DMS79 treated with DMSO at 0.1 percent for 48 hours (cell line): ENCODE measurements around the gene VWA5A.
A peak's percentile ranks its signal among the peaks of the same experiment; 100 is the strongest.

ENCODE experiments used
- DNase-seq: peaks from one replicate; lab custom pipeline; 2025; lab: John Stamatoyannopoulos, UW

VWA5A gene, protein sequence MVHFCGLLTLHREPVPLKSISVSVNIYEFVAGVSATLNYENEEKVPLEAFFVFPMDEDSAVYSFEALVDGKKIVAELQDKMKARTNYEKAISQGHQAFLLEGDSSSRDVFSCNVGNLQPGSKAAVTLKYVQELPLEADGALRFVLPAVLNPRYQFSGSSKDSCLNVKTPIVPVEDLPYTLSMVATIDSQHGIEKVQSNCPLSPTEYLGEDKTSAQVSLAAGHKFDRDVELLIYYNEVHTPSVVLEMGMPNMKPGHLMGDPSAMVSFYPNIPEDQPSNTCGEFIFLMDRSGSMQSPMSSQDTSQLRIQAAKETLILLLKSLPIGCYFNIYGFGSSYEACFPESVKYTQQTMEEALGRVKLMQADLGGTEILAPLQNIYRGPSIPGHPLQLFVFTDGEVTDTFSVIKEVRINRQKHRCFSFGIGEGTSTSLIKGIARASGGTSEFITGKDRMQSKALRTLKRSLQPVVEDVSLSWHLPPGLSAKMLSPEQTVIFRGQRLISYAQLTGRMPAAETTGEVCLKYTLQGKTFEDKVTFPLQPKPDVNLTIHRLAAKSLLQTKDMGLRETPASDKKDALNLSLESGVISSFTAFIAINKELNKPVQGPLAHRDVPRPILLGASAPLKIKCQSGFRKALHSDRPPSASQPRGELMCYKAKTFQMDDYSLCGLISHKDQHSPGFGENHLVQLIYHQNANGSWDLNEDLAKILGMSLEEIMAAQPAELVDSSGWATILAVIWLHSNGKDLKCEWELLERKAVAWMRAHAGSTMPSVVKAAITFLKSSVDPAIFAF

DNA sequence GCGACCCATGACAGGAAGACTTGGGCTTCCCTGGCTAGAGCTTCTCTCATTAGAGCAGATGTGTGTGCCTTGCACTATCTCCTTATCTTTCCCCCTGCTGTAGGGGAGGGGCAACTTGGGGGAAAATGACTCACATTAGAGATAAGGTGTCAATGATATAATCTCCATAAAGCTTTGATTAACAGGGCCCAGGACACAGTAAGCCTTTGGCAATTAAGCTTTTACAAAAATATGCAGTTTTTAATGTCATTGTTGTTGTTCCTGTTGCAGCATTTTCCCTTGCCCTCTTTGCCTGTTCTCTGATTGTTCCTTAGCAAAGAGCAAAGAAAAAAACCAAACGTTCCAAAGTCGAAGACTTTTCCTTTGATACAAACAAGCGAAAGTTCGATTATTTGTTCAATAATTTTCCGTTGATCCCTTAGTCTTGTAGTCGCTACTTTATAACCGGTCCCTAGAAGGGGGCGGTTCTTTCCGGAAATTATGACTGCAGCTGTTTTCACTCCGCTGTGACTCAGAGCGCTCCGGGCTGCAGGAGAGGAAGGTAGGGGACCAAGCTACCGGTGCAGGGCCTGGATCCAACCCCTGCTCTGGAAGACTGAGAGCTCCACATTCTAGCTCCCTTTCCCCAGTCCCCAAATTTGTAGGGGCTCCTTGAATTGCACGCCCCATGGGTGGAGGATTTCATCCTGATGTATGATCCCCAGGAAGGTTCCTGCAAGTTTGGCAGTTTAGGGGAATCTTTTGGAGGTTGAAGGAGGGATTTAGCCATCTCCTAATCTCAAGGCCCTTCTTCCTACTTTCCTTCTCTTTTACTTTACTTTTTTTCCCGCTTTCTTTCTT is at the start of gene VWA5A:
Gene VWA5A (plus strand): TSS at position 509 of the 840 bp plus-strand sequence. CDS start 2,062 bp downstream, outside the sequence.
- DNase-seq = peak; percentile 6

DNA sequence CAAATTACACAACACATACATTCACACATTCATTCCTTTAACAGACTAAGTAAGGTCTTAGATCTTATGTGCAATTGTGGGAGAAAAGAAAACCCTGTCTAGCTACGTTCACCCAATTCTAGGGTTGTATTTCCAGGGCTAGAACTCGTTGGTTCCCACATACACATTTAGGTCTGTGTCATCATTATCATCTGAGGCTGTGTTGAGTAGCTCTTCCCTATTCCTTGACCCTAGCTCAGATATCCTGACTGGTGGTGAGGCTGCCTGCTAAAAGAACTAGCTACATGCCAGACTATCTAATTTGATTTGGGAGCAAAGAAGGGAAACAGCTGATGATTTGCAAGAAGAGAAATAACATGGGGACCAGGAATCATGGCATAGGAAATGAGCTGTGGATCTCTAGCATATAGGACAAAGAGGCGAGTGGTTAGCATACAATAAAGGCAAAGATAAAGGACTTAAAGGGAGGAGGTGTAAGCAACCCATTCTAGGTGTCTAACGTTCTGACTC is 46.6 kb upstream of the VWA5A start:
- no peak for DNase-seq

DNA sequence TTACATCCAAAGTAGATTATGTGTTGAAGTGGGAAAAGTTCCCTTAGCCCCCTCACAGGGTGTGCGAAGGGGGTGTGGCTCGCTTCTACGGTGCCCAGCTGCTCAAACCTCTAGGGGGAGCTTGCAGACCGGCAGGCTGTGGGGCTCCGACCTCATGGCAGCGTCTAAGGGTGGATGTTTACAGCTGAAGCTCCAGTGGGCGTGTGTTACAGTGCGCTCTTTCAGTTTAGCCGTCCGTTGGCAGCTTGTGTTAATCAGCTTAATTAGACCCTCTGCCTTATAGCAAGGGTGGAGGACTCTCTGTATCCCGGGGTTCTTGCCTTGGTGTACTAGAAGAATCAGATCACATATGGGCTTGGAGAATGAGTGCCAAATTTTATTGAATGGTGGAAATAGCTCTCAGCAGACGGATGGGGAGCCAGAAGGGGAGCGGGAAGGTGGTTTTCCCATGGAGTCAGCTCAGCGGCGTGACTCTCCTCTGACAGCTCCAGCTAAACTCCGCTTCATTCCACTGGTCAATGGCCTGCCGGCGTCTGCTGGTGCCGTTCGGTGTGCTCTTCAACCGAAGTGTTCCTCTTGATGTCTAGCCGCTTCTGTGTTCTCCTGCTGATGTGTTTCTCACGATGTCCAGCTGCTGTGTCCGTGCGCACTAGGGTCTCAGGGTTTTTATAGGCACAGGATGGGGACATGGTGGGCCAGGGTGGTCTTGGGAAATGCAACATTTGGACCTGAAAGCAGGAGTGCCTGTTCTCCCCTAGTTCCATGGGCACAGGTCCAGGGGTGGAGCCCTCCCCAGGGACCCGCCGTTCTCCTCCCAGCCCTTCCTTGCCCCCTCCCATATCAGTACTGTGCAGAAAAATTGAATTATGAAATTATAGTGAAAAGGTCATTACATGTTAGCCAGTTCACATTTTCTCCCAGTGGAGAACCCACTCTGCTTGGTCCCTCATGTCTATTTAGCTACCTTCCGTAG is 45.5 kb upstream of the VWA5A start:
- DNase-seq = no peak

DNA sequence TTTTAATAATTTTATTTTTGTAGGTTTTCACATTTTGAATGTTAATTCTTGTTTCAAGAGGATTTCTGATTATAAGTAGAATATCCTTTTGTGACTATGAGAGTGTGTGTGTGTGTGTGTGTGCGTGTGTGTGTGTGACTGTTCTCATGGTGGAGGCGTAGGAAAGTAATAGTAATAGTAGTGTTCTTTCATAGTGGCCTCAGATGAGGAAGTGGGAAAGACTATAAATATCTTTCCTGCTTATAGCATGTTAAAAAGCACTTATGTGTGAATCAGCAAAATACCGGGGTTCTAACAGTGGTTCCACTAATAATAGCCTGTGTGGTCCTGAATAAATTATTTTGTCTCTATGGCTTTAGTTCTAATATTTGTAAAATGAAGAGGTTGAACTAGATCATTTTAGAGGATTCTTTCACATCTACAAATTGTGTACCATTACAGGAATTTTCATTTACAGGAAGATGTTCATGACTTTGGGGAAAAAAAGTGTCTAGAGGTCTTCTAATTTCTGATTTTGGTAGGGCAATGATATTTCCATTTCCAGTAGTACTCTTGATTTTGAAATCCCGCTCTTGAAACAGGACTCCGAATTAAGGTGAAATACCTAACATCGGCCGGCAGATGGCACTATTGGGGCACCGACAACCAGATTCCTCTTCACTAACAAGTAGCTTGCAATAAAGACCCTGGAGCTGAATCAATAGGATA is 44.2 kb upstream of the VWA5A start:
- peak; percentile 58 for DNase-seq

DNA sequence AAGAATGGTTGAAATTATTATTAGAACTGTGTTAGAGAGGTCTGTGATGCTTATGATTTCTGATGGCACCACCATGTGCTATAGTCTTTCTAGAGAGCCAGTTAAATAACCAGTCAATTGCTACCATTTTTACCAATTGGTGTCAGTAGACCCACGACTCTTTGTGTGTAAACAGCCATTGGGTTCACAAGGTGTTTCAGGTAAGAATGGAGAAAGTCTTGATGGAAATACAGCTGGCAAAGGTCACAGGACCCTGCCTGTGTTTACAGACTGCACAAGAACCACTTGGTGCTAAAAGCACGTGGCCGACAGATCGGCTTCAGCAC is 43.7 kb upstream of the VWA5A start:
- DNase-seq = no peak

GRCh38 chr11:124072147-124072546 is 43.1 kb upstream of the VWA5A start:
- DNase-seq = no peak

DNA sequence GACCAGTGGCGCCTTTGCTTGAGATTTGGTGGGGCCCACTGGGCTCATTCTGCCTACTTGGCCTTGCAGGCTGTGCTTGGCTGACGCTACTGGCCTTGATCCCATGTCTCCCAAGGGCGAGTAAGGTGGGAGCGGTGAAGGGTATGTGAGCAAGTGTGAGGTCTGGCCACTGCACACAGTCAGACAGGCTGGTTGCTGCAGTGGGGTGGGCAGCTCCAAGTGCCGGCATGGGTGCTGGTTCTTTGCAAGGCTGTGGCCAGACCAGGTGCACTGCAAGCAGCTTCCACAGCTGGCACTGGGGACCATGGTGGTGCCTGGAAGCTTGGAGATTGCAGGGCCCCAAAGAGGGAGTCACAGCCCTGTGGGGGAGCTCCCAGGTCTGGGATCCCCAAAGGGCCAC is 40.7 kb upstream of the VWA5A start:
- no peak for DNase-seq

GRCh38 chr11:124075492-124075840 is 39.8 kb upstream of the VWA5A start:
- DNase-seq = no peak

DNA sequence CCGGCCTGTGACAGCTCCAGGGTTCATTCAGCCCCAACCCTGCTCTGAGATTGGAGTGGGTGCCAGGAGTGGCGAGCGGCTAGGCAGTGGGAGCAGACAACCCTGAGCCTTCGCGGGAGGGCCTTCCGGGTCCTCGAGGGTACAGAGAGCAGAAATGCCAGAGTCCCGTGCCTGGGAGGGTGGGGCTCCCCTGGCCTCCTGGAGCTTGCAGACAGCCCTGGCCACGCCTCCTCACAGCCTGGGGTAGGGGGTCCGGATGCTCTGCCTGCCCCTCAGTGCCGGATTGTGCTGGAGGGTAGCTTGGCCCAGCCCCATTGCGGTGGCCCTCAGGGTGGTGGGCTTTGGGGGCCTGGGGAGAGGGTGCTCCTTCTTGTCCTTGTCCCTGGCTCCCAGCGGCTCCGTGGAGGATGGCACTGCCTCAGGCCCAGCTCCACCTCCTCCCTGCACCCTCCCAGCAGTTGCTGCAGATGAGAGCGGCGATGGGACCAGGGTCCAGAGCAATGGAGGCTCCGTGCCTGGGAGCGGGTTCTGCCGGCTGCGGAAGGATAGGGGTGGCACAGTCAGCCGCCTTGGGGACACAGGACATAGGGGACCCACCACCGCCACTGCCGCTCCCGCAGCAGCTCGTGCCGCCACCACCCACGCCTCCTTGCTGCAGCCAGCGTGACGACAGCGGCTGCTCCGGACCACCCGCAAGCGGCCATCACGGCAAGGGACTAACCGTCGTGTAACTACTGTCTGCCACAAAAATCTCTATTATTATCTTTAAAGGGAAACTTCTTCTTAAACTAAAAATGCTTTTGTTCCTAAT is 39.2 kb upstream of the VWA5A start:
- DNase-seq = peak; percentile 8

- no peak for DNase-seq
Measured at GRCh38 chr11:124077266-124077665, 38.0 kb upstream of the VWA5A start.

GRCh38 chr11:124078591-124078990 is 36.7 kb upstream of the VWA5A start:
- DNase-seq = no peak

DNA sequence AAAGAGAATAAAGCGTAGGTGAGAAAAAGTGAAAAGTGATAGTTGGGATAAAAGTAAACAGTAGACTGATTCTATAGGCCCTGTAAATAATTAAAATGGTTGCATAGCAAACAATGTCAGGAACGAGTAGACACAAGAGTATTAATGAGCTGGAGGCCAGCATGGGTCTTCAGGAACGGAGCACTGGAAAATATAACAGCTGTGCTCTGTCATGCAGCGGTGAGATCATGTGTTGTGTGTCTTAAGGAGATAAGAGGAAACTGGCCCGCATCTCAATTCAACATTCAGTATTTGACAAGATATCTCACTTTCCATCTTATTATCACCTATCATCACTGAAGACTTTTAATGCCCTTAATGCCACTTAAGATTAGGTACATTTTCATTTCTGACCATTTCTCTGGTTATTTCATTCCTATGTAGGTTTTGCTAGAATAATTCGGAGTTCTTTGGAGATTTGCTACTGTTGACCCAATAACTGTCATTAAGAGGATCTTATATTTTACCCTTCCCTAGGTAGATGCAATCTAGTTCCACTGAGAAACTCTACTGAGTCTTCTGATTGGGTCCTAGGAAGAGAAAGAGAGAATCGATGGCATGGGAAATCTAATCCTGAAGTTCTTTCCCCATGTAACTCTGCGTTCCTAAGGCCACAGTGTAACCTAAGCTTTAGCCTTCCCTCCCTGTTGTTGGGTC is 35.5 kb upstream of the VWA5A start:
- DNase-seq = no peak

DNA sequence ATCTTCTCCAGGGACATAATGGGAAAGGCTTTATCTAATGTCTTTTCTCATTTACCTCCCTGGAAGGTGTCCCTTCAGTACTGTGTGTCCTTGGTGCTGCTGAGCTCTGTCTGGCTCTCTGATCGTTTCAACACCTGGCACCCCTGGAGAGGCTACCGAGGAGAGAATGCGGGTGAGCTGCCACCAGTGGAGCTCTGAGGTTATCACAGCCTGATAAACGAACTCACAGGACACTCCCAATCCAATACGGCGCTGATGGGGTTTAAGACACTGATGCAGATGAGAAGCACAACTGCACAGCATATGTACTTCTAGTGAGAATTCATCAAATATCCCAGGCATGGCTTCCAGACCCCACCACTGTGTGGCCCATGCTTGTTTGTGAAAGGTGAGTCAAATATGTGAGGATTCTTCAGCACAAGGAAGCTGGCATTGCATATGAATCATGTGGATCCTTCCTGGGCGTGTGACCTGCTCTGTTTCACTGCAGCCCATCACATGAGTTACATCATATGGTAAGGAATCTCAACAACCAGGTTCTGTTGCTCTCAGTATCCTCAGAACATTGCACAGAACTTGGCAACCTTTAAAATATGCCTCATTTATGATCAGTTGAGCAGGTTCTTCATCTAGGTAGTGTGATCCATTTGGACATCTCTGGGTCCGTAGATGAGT is 34.8 kb upstream of the VWA5A start:
- DNase-seq = no peak

- DNase-seq = no peak
Measured at GRCh38 chr11:124081483-124081882, 33.8 kb upstream of the VWA5A start.

DNA sequence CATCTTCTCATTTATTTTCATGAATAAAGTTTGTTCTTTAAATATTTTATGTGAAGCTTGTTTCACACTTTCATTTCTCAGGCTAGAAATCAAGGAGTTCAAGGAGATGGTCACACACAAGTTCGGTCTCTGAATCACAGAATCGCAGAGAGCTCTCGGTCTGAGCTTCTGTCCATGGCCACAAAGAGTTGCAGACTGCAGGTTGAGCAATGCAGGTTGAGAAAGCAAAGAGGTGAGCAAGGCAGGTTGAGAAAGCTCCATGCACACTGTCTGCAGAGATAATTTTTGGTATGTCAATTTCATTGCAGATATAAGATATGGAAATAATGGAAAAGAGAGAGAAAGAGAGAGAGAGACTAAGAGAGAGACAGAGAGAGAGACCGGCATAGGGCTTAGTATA is 32.9 kb upstream of the VWA5A start:
- no peak for DNase-seq

DNA sequence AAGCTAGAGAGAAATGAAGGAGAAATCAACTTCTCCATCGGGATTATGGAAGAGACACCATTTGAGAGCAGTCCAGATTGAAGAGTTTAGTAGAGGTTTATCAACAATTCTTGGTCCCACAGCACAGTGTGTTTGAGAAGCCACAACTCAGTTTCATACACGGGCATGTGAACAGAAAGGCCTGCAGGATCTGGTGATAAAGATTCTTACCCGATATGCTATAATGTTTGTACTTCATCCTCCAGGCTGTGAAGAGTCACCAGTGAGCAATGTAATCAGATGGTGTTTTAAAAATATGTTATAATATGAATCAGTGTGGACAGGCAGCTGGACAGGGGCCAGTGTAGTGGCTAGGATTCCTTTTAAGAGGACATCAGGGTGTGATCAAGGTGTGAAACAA is 29.7 kb upstream of the VWA5A start:
- DNase-seq = no peak

- peak; percentile 22 for DNase-seq
Measured at GRCh38 chr11:124085997-124086846, 29.0 kb upstream of the VWA5A start.

DNA sequence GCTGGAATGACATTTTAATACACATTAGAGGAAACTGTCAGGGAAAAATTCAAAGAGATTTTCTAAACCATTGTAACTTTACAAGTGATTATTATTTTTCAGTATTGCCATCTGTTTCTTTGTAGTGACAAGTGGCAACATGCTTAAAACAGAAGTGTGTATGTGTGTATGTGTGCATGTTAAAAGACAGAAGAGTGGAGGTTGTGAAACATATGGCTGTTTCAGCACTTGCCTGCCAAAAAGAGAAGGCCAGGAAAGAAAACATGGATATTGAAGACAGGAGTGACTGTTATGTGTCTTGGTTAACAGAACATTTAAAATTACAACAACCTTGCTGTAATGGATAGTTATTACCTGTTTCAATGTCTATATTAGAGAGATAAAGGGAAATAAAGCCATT is 24.3 kb upstream of the VWA5A start:
- DNase-seq = no peak
